Measurements from ENCODE around the gene LRRC10. TPM values are rescaled to one million over a fixed set of nuclear protein-coding genes. Genes with fewer than 3 reads are reported as not detected.

The LRRC10 gene, protein sequence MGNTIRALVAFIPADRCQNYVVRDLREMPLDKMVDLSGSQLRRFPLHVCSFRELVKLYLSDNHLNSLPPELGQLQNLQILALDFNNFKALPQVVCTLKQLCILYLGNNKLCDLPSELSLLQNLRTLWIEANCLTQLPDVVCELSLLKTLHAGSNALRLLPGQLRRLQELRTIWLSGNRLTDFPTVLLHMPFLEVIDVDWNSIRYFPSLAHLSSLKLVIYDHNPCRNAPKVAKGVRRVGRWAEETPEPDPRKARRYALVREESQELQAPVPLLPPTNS
- not detected in 2 replicates for total RNA-seq

DNA sequence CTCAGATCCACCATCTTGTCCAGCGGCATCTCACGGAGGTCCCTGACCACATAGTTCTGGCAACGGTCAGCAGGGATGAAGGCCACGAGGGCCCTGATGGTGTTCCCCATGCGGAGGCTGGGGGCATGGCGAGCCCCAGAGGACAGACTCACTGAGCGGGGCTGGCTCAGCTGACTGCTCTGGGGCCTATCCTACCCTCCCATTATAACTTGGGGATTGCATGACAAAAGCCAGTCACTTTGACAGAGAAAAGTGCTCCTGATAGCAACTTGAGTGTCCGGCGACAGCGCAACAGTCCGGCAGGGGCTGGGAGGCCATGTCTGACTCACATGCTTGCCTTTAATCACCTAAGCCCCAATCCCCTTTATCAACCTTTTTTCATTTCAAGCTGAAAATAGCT is at the start of gene LRRC10:
LRRC10 (minus strand) TSS at position 179 of the 400 bp plus-strand sequence; CDS start at position 110, 69 bp downstream.

DNA sequence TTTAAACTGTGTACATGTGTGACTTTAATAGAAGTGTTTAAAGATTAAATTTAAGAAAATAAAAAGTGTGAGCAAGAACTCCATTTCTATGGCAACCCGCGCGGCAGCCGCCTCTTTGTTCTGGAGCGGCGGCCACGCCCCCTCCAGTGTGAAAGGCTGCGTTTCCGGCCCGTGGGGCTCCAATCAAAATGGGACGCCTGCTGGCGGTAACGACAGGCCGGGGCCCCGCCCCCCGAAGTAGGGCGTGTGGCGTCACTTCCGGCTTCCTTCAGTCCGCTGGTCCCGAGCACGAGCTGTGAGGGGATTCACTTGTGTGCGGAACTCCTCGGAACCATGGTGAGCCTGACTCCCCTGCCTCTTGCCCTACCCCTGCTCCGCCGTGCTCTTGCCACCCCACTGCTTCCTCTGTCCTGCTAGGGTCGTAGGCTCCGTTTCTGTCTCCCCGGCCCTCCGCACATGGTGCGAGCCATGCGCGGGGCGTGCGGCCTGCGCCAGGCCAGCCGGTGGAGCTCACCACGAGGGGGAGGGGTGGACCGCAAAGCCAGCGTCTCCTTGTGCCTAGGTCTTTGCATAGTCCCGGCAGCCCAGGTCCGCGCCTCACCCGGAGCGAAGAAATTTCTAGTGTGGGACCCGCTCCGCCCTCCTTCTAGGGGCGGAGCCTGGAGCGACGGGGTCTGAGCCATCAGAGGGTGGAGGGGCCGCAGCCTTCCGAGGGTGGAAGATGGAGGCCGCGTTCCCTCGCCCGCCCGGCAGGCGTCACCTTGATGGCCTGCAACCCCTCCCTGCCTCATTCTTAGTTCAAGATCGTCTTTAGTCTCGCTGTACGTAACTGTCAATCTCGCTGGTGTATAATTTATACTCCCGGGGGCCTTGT is 25.3 kb downstream of the LRRC10 start, which contains the start of gene CCT2:
CCT2 (plus strand) TSS at position 271 of the 874 bp plus-strand sequence; CDS start at position 334, 63 bp downstream.

Other genes starting within 250 kb of the LRRC10 start
- 54.9 and 78.1 TPM in 2 replicates for gene FRS2, start 140.5 kb downstream of the LRRC10 start, total RNA-seq
- gene CCT2, start 25.4 kb downstream of the LRRC10 start, total RNA-seq = 255 and 339 TPM in 2 replicates
- gene BEST3, start 88.4 kb upstream of the LRRC10 start, total RNA-seq = 0.30 and 0.37 TPM in 2 replicates
- 17.8 and 29.9 TPM in 2 replicates for gene RAB3IP, start 128.0 kb upstream of the LRRC10 start, total RNA-seq
- gene MYRFL, start 214.3 kb upstream of the LRRC10 start, total RNA-seq = under 0.01 and 0.23 TPM in 2 replicates

Data from smooth muscle cell of the umbilical artery (primary cell).